SK-N-SH (cell line): ENCODE measurements around the gene LRMDA. TPM values are rescaled to one million over a fixed set of nuclear protein-coding genes. Genes with fewer than 3 reads are reported as not detected.

Source experiments
- CTCF ChIA-PET: fragments of 300-600, 350-600 bp; formaldehyde crosslinking; extraction: SDS; loops from one replicate; lab custom pipeline; 2021; lab: Yijun Ruan, JAX
- POLR2A ChIA-PET: fragments of 350-600 bp; sonication (Branson Sonifier 250); formaldehyde crosslinking; extraction: SDS; loops from one replicate; lab custom pipeline; 2020; ENCODE audit warnings: antibody characterized with exemption, inconsistent platforms; lab: Yijun Ruan, JAX
- DNase-seq: peaks from one replicate; pipeline ENCODE4 v3.0.0; 2012
- H2AFZ ChIP-seq: fragments of 200-600 bp; sonication (generic); 2 replicates; pipeline ENCODE4 v1.8.1; 2016; ENCODE audit warnings: antibody characterized with exemption, mild to moderate bottlenecking, low read depth
- H3F3A ChIP-seq: fragments of 200-600 bp; sonication (generic); replicated peaks from 2 replicates; pipeline ENCODE3; 2016; ENCODE audit warnings: antibody characterized with exemption, mild to moderate bottlenecking; ENCODE audit not compliant: insufficient read depth
- H3K27ac ChIP-seq, 2 experiments: fragments of 200-500 bp in 1 of 2; fragments of 200-600 bp in 1 of 2; sonication (Bioruptor generic) in 1 of 2; sonication (generic), shearing (Covaris generic) in 1 of 2; 2 replicates each; pipeline versions ENCODE4 v1.5.1 to v1.6.1; 2014 to 2016; ENCODE audit warnings: low read depth in 2 of 2, inconsistent platforms in 1 of 2, low read length in 1 of 2, mild to moderate bottlenecking in 1 of 2, mixed read lengths in 1 of 2
- H3K27me3 ChIP-seq: fragments of 200-600 bp; sonication (generic), shearing (Covaris generic); 2 replicates; pipeline ENCODE4 v1.6.1; 2016; ENCODE audit warnings: mixed run types; ENCODE audit not compliant: insufficient read depth
- H3K36me3 ChIP-seq, 2 experiments: fragments of 200-500 bp in 1 of 2; fragments of 200-600 bp in 1 of 2; sonication (Bioruptor generic) in 1 of 2; sonication (generic) in 1 of 2; replicated peaks in 1 of 2; 2 replicates each; pipeline versions ENCODE3 to v1.5.1; 2014 to 2016; ENCODE audit warnings: low read length in 1 of 2, mild to moderate bottlenecking in 1 of 2; ENCODE audit not compliant: insufficient read depth in 2 of 2, control insufficient read depth in 1 of 2
- H3K4me1 ChIP-seq, 2 experiments: fragments of 200-500 bp in 1 of 2; fragments of 200-600 bp in 1 of 2; sonication (Bioruptor generic) in 1 of 2; sonication (generic), shearing (Covaris generic) in 1 of 2; 2 replicates each; pipeline versions ENCODE4 v1.5.1 to v1.6.1; 2014 to 2016; ENCODE audit warnings: low read depth in 1 of 2, low read length in 1 of 2, mixed run types in 1 of 2; ENCODE audit not compliant: insufficient read depth in 2 of 2, control insufficient read depth in 1 of 2
- H3K4me2 ChIP-seq: fragments of 200-600 bp; sonication (generic), shearing (Covaris generic); 2 replicates; pipeline ENCODE4 v1.6.1; 2017; ENCODE audit warnings: mixed run types
- H3K4me3 ChIP-seq, 2 experiments: fragments of 200-500 bp in 1 of 2; fragments of 200-600 bp in 1 of 2; sonication (Bioruptor generic) in 1 of 2; sonication (generic), shearing (Covaris generic) in 1 of 2; 2 replicates each; pipeline versions ENCODE4 v1.5.1 to v1.8.1; 2014 to 2016; ENCODE audit warnings: low read depth in 2 of 2, inconsistent platforms in 1 of 2, low read length in 1 of 2, mild to moderate bottlenecking in 1 of 2, mixed read lengths in 1 of 2, moderate library complexity in 1 of 2
- H3K79me2 ChIP-seq: fragments of 200-600 bp; sonication (generic); 2 replicates; pipeline ENCODE4 v1.8.1; 2017; ENCODE audit warnings: mild to moderate bottlenecking; ENCODE audit not compliant: insufficient read depth
- H3K9ac ChIP-seq: fragments of 200-600 bp; sonication (generic); 2 replicates; pipeline ENCODE4 v1.6.1; 2017; ENCODE audit warnings: mixed run types
- H3K9me2 ChIP-seq: fragments of 200-600 bp; sonication (generic); 2 replicates; pipeline ENCODE4 v1.6.1; 2017; ENCODE audit warnings: mixed run types
- H3K9me3 ChIP-seq: fragments of 200-600 bp; sonication (generic); 2 replicates; pipeline ENCODE4 v1.6.1; 2017; ENCODE audit warnings: mixed run types, mild to moderate bottlenecking, moderate library complexity
- H4K20me1 ChIP-seq: fragments of 200-600 bp; sonication (generic); 2 replicates; pipeline ENCODE4 v1.6.1; 2017; ENCODE audit warnings: mild to moderate bottlenecking, mixed run types; ENCODE audit not compliant: insufficient read depth
- CTCF ChIP-seq: fragments of 200-600 bp; sonication (generic); IDR thresholded peaks from 2 replicates; pipeline ENCODE4 v1.6.1; 2017; ENCODE audit warnings: antibody characterized with exemption, mild to moderate bottlenecking, moderate library complexity
- ELF1 ChIP-seq: IDR thresholded peaks from 2 replicates; pipeline ENCODE4 v1.4.0; 2012
- FOSL2 ChIP-seq: IDR thresholded peaks from 2 replicates; pipeline ENCODE4 v1.4.0; 2012; ENCODE audit warnings: low read depth, mild to moderate bottlenecking, moderate library complexity, borderline replicate concordance
- FOXJ3 ChIP-seq: sonication (generic); formaldehyde crosslinking; IDR thresholded peaks from 2 replicates; pipeline ENCODE4 v1.5.1; 2020; ENCODE audit warnings: mild to moderate bottlenecking, missing genetic modification reagents
- FOXM1 ChIP-seq: IDR thresholded peaks from 2 replicates; pipeline ENCODE4 v1.4.0; 2012; ENCODE audit warnings: low read depth, mild to moderate bottlenecking
- GATA2 ChIP-seq: sonication (generic); formaldehyde crosslinking; IDR thresholded peaks from 2 replicates; pipeline ENCODE4 v1.5.0; 2020; ENCODE audit warnings: mild to moderate bottlenecking, missing genetic modification reagents
- IRF3 ChIP-seq: fragments of 150-350 bp; IDR thresholded peaks from 2 replicates; pipeline ENCODE4 v1.6.1; 2016; ENCODE audit warnings: mild to moderate bottlenecking, low read depth, low read length
- RXRA ChIP-seq: IDR thresholded peaks from 2 replicates; pipeline ENCODE4 v1.4.0; 2012; ENCODE audit warnings: low read depth, mild to moderate bottlenecking, borderline replicate concordance
- SIN3A ChIP-seq: IDR thresholded peaks from 2 replicates; pipeline ENCODE4 v1.6.1; 2012; ENCODE audit warnings: low read depth, mild to moderate bottlenecking, low read length, moderate library complexity, borderline replicate concordance
- SMC3 ChIP-seq: IDR thresholded peaks from 2 replicates; pipeline ENCODE4 v1.6.1; 2012; ENCODE audit warnings: low read depth, low read length, improper control_type of control experiment
- WGBS: methylation state at CpG from one replicate; pipeline ENCODE4 v1.1.6; 2017; ENCODE audit warnings: low lambda C conversion rate; 5-methylcytosine and 5-hydroxymethylcytosine counted together
- polyA plus RNA-seq, 3 experiments: library from polyadenylated mRNA; depleted of rRNA; stranded (reverse); fragments of >200 nt; gene quantifications; 2 replicates each; pipeline ENCODE4 v1.2.3, GENCODE V29; 2012
- TF ChIP-seq, protein P1 (sequence below): fragments of 150-350 bp; IDR thresholded peaks from 2 replicates; pipeline ENCODE4 v1.6.1; 2017; ENCODE audit warnings: antibody characterized with exemption, low read length, low read depth, borderline replicate concordance

The LRMDA gene
- polyA plus RNA-seq, 1 of the 3 experiments (the other 2 are of a cell fraction): 0.95 TPM

DNA sequence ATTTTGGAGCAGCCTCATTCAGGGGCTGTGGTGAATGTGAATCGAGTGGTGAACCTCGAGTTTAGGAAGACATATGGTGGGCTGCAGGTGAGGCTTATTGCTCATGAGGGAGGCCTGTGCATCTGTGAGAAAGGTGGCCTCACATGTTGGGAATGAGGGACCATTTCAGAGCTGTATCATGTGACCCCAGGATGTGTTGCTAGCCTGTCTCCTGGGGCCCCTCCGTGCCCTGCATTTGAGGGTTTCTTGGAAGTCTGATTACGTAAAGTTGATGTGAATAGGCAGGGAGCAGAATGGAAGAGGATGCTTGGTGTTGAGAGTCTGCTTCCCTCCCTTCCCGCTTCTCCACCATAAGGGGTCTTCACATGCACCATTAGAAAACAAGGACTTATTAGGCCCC, 569.1 kb downstream of the LRMDA start (continued):
- TF ChIP-seq CTCF: no peak
- no peak for TF ChIP-seq FOSL2
- no peak for TF ChIP-seq IRF3
- TF ChIP-seq, protein P1, sequence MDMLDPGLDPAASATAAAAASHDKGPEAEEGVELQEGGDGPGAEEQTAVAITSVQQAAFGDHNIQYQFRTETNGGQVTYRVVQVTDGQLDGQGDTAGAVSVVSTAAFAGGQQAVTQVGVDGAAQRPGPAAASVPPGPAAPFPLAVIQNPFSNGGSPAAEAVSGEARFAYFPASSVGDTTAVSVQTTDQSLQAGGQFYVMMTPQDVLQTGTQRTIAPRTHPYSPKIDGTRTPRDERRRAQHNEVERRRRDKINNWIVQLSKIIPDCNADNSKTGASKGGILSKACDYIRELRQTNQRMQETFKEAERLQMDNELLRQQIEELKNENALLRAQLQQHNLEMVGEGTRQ: no peak
- no peak for TF ChIP-seq GATA2
- TF ChIP-seq, all 33 proteins: peak for 0

DNA sequence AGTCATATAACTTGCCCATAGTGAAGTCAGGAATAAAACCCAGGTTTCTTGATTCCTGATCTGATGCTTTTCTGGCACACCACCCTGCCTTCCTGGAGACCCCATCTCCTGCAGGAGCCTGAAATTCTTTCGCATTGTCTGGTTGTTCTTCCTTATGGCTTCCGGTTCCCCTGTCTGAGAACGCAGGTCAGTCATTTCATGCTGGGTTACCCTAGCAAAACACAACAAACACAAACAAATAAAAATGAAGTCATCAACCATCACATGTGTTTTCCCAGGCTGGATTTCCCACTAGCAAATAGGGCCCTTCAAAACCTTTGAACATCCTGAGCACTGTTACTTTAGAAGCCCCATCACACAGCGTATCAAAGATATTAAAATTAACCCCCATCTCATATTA, 569.6 kb downstream of the LRMDA start:
- WGBS: 79% methylated on average over 4 of the region's 4 CpGs
- TF ChIP-seq FOSL2 (no peak), ELF1 (no peak), FOXJ3 (no peak), RXRA (no peak), SMC3 (no peak), SIN3A (no peak)
- Histone ChIP-seq H3K27me3 (peaks cover 12% of the 10 kb centered on the region; the same call in 1 of the 2 replicates), H3K4me1 (no peaks in the 10 kb centered on the region), H3K4me2 (no peak overlapping the region), H3K9me2 (no peaks in the 10 kb centered on the region), H3K27ac (no peak overlapping the region), H3K9me3 (no peaks in the 10 kb centered on the region), H4K20me1 (no peaks in the 10 kb centered on the region), H3K79me2 (no peaks in the 10 kb centered on the region), H2AFZ (no peak overlapping the region), H3K36me3 (no peaks in the 10 kb centered on the region), H3F3A (no peaks in the 10 kb centered on the region), H3K9ac (no peak overlapping the region), H3K4me3 (no peak overlapping the region)
- ChIA-PET CTCF (no interaction called here), POLR2A (no interaction called here)
- DNase-seq: no peak

DNA sequence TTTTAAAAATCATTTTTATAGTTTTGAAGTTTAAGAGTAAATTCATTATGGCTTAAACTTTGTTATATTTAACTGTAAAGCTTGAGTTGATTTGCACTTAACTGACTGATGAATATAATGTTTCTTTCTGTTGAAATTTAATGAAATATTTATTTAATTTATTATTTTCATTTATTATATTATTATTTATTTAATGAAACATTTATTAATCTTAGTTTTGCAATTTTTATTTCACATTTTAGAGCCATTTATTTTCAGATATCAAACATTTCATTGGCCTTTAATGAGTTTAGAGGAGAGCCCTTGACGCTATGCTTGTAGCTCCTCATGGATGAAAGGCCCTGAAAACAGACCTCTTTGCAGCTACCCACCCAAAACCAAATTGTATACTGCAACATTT, 570.0 kb downstream of the LRMDA start:
- no peaks in the 10 kb centered on the region for H3K4me1 ChIP-seq
- no peaks in the 10 kb centered on the region for H4K20me1 ChIP-seq
- H3F3A ChIP-seq: no peaks in the 10 kb centered on the region
- no peaks in the 10 kb centered on the region for H3K9me2 ChIP-seq
- WGBS: 80% methylated on average over 1 of the region's 1 CpG
- H3K4me3 ChIP-seq: no peak overlapping the region
- ChIA-PET POLR2A (no interaction called here), CTCF (no interaction called here)
- no peak overlapping the region for H3K9ac ChIP-seq
- H3K9me3 ChIP-seq: no peaks in the 10 kb centered on the region
- H3K79me2 ChIP-seq: no peaks in the 10 kb centered on the region
- H3K27ac ChIP-seq: no peak overlapping the region
- no peak for DNase-seq
- no peak overlapping the region for H2AFZ ChIP-seq
- no peaks in the 10 kb centered on the region for H3K36me3 ChIP-seq
- peaks cover 12% of the 10 kb centered on the region; the same call in 1 of the 2 replicates for H3K27me3 ChIP-seq
- no peak for TF ChIP-seq FOXJ3
- TF ChIP-seq FOXM1: no peak
- no peak for TF ChIP-seq GATA2
- TF ChIP-seq RXRA: no peak
- TF ChIP-seq, all 33 proteins: peak for 0
- no peak overlapping the region for H3K4me2 ChIP-seq
